Neural progenitor cell (in vitro differentiated cells): ENCODE data around the gene ZNF593OS.

Source experiments
- EZH2 ChIP-seq: fragments of 200-600 bp; sonication (generic); IDR thresholded peaks from 2 replicates; pipeline ENCODE4 v1.6.1; 2017; ENCODE audit warnings: antibody characterized with exemption, mild to moderate bottlenecking, moderate library complexity
- TF ChIP-seq, protein P1 (sequence below): fragments of 200-600 bp; sonication (generic); IDR thresholded peaks from 2 replicates; pipeline ENCODE4 v1.5.1; 2017; ENCODE audit warnings: antibody characterized with exemption, mild to moderate bottlenecking

DNA sequence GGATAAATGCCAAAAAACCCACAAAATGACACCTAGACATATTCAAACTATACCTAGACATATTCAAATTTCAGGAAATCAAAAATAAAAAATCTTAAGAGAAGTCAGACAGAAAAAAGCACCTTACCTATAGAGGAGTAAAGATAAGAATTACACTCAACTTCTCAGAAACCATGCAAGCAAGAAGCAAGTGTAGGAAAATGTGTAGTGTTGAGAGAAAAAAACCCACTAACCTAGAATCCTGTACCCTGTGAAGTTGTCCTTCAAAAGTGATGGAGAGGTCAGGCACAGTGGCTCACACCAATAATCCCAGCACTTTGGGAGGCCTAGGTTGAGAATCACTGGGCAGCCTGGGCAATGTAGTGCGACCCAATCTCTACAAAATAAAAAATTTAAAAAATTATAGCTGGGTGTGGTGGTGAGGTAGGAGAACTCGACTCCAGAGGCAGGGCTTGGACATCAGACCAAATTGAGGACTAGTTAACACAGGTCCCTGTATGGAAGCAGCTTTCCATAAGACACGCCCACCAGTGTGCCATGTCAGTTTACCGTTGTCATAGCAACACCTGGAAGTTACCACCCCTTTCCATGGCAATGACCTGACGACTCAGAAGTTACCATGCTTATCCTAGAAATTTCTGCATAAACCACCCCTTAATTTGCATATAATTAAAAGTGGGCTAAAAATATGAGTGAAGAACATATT, 39.4 kb downstream of the ZNF593OS start:
- TF ChIP-seq, protein P1, sequence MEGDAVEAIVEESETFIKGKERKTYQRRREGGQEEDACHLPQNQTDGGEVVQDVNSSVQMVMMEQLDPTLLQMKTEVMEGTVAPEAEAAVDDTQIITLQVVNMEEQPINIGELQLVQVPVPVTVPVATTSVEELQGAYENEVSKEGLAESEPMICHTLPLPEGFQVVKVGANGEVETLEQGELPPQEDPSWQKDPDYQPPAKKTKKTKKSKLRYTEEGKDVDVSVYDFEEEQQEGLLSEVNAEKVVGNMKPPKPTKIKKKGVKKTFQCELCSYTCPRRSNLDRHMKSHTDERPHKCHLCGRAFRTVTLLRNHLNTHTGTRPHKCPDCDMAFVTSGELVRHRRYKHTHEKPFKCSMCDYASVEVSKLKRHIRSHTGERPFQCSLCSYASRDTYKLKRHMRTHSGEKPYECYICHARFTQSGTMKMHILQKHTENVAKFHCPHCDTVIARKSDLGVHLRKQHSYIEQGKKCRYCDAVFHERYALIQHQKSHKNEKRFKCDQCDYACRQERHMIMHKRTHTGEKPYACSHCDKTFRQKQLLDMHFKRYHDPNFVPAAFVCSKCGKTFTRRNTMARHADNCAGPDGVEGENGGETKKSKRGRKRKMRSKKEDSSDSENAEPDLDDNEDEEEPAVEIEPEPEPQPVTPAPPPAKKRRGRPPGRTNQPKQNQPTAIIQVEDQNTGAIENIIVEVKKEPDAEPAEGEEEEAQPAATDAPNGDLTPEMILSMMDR = no peak
- no peak for TF ChIP-seq EZH2
